Prostate gland (tissue), 2 donors: ENCODE measurements around the gene ATP5F1E. TPM values are rescaled to one million over a fixed set of nuclear protein-coding genes. Genes with fewer than 3 reads are reported as not detected.
"Not testable (repeated sequence)": the region's sequence is repeated elsewhere in the genome, so short reads cannot be mapped to it uniquely, and the experiment has no call there.

ENCODE experiments used
- DNase-seq: peaks from one replicate; pipeline ENCODE4 v3.0.0-alpha.2; 2019; ENCODE audit warnings: low spot score
- H3K27ac ChIP-seq, 2 donors: fragments of 200-600 bp; sonication (generic); 2 replicates each; pipeline ENCODE4 v1.5.1; 2017 to 2019
- H3K27me3 ChIP-seq: fragments of 200-600 bp; sonication (generic); replicated peaks from 2 replicates; pipeline ENCODE4 v1.5.1; 2019; ENCODE audit not compliant: insufficient read depth
- H3K36me3 ChIP-seq, 2 donors: fragments of 200-600 bp; sonication (generic); 1 replicate in 1 of 2; 2 replicates in 1 of 2; pipeline versions ENCODE4 v1.5.1 to v1.8.1; 2017 to 2019
- H3K4me1 ChIP-seq: fragments of 200-600 bp; sonication (generic); replicated peaks from 2 replicates; pipeline ENCODE4 v1.5.1; 2019
- H3K4me3 ChIP-seq, 2 donors: fragments of 200-600 bp; sonication (generic); 2 replicates each; pipeline ENCODE4 v1.5.1; 2017 to 2019
- H3K9me3 ChIP-seq: fragments of 200-600 bp; sonication (generic); 2 replicates; pipeline ENCODE4 v1.5.1; 2017
- POLR2A ChIP-seq: fragments of 450-650 bp; IDR thresholded peaks from one replicate; pipeline ENCODE4 v1.6.1; 2016; ENCODE audit warnings: antibody characterized with exemption, mild to moderate bottlenecking
- POLR2AphosphoS5 ChIP-seq: sonication (generic); formaldehyde crosslinking; IDR thresholded peaks from one replicate; pipeline ENCODE4 v1.6.1; 2017; ENCODE audit warnings: antibody characterized with exemption
- WGBS: methylation state at CpG from one replicate; pipeline ENCODE4 v1.1.5; 2018; 5-methylcytosine and 5-hydroxymethylcytosine counted together
- intact Hi-C: fragments of 100-400 bp; cut with DNase I; formaldehyde crosslinking; loops from one replicate; pipeline ENCODE4 v1.14.2; 2022
- total RNA-seq, 2 donors: library from RNA; depleted of rRNA; stranded (reverse); fragments of >200 nt; gene quantifications; one replicate each; pipeline ENCODE4 v1.1.0, GENCODE V29; 2016
- TF ChIP-seq, protein P1 (sequence below), 4 experiments: fragments of 200-600 bp in 2 of 4; fragments of 450-650 bp in 2 of 4; sonication (generic) in 2 of 4; IDR thresholded peaks; 1 replicate in 3 of 4; 2 replicates in 1 of 4; pipeline ENCODE4 v1.5.1; 2016 to 2019; ENCODE audit warnings: antibody characterized with exemption in 4 of 4, mild to moderate bottlenecking in 2 of 4, moderate library complexity in 2 of 4

Gene ATP5F1E
- total RNA-seq, 2 donors from 2014 or later, result 23.5 to 24.4 TPM

DNA sequence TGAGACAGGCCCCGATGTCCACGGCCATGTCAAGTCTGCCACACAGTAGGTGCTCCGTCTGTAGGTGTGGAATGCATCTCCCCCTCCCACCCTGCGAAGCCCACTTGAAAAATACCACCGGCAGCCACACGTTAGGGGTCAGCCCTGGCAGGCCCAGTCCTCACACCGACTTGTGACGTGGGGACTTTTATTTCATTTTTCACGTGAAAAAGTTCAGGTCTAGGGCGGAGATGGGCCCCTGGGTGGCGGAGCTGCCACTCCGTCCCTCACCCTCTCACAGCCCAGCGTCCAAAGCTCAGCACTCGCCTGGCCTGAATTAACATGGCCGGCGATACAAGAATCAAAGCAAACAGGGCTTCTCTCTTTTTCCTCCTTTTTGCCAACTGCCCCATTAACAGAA lies 16.7 kb downstream of the ATP5F1E start:
- Histone ChIP-seq H3K27ac (no peak overlapping the region), H3K4me3 (no peak overlapping the region), H3K27me3 (no peaks in the 10 kb centered on the region), H3K36me3 (no peaks in the 10 kb centered on the region), H3K9me3 (no peaks in the 10 kb centered on the region), H3K4me1 (no peaks in the 10 kb centered on the region)
- TF ChIP-seq POLR2A (no peak), POLR2AphosphoS5 (no peak)
- TF ChIP-seq, protein P1, sequence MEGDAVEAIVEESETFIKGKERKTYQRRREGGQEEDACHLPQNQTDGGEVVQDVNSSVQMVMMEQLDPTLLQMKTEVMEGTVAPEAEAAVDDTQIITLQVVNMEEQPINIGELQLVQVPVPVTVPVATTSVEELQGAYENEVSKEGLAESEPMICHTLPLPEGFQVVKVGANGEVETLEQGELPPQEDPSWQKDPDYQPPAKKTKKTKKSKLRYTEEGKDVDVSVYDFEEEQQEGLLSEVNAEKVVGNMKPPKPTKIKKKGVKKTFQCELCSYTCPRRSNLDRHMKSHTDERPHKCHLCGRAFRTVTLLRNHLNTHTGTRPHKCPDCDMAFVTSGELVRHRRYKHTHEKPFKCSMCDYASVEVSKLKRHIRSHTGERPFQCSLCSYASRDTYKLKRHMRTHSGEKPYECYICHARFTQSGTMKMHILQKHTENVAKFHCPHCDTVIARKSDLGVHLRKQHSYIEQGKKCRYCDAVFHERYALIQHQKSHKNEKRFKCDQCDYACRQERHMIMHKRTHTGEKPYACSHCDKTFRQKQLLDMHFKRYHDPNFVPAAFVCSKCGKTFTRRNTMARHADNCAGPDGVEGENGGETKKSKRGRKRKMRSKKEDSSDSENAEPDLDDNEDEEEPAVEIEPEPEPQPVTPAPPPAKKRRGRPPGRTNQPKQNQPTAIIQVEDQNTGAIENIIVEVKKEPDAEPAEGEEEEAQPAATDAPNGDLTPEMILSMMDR (IDR thresholded peaks at IDR 0.05), result no peak
- no peak for DNase-seq
- WGBS, result 80% methylated on average over 16 of the region's 16 CpGs
- intact Hi-C loops, result no loop called here

DNA sequence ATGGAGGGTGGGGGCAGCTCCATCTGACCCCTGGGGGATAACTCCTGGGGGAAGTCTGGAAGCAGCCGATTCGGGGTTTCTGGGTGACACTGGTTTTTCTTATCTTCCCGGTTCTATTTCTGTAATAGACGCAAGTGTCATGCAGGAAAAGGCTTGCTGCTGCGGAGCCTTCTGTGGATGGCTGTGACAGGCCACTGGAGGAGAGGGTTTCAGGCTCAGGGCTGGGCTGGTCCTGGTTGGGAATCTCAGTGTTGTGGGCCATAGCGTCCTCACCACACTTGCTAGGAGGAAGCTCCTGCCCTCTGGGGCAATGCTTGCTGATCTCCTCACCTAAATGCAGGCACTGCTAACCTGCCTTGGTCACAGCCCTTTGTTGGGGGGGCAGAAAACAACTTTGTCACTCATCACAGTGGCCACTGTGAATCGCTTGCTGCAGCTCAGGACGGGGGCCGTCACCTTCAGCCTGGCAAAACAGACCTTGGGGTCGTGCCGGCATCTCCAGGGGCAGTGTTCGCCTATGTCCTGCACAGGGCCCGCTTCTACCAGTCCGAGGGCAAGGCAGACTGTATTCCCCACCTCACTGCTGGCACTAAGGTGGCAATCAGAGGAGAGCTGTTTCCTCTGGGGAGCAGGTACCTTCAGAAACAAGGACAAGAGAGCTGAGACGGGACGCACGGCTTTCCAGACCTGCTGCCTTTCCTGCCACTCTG lies 17.3 kb downstream of the ATP5F1E start:
- H3K36me3 ChIP-seq, result no peaks in the 10 kb centered on the region
- 92% methylated on average over 17 of the region's 17 CpGs for WGBS
- no peaks in the 10 kb centered on the region for H3K27me3 ChIP-seq
- DNase-seq, result no peak
- TF ChIP-seq POLR2A, result no peak
- TF ChIP-seq, protein P1 (IDR thresholded peaks at IDR 0.05), result no peak
- TF ChIP-seq POLR2AphosphoS5, result no peak
- H3K4me1 ChIP-seq, result no peaks in the 10 kb centered on the region
- intact Hi-C loops, result no loop called here
- no peaks in the 10 kb centered on the region for H3K9me3 ChIP-seq
- no peak overlapping the region for H3K27ac ChIP-seq
- H3K4me3 ChIP-seq, result no peak overlapping the region

DNA sequence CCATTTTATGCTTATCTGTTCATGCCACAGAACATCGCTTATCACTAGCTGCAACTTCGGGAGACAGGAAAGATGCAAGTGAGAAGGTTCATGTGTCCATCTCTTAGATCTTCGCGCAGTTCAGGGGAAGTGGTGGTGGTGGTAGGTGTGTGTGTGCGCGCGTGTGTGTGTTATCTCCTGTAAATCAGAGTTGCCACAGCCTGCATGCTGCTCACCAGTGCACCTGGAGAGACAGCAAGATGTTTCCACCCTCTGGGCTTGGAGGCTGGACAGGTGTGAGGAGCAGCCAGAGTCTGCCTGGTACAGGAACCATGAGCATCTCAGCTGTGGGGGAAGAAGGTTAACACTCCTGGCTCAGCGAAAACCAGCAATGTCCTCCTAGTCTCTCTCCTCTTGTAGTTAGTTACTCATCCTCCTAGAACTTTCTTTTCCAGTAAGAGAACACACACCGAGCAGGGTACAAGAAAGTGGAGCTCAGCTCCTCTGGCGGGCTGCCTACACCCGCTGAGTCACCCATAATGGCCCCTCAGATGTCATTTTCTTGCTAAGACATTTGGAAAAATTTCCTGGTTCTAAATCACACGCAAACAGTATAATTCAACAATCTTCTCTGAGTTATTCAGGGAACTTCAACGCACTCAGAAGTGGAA lies 18.1 kb downstream of the ATP5F1E start:
- TF ChIP-seq, protein P1 (IDR thresholded peaks at IDR 0.05), result no peak
- no peaks in the 10 kb centered on the region for H3K4me1 ChIP-seq
- intact Hi-C loops, result no loop called here
- WGBS, result 72% methylated on average over 13 of the region's 13 CpGs
- DNase-seq, result no peak
- no peak overlapping the region for H3K4me3 ChIP-seq
- no peaks in the 10 kb centered on the region for H3K27me3 ChIP-seq
- H3K9me3 ChIP-seq, result no peaks in the 10 kb centered on the region
- H3K27ac ChIP-seq, result no peak overlapping the region
- H3K36me3 ChIP-seq, result no peaks in the 10 kb centered on the region

DNA sequence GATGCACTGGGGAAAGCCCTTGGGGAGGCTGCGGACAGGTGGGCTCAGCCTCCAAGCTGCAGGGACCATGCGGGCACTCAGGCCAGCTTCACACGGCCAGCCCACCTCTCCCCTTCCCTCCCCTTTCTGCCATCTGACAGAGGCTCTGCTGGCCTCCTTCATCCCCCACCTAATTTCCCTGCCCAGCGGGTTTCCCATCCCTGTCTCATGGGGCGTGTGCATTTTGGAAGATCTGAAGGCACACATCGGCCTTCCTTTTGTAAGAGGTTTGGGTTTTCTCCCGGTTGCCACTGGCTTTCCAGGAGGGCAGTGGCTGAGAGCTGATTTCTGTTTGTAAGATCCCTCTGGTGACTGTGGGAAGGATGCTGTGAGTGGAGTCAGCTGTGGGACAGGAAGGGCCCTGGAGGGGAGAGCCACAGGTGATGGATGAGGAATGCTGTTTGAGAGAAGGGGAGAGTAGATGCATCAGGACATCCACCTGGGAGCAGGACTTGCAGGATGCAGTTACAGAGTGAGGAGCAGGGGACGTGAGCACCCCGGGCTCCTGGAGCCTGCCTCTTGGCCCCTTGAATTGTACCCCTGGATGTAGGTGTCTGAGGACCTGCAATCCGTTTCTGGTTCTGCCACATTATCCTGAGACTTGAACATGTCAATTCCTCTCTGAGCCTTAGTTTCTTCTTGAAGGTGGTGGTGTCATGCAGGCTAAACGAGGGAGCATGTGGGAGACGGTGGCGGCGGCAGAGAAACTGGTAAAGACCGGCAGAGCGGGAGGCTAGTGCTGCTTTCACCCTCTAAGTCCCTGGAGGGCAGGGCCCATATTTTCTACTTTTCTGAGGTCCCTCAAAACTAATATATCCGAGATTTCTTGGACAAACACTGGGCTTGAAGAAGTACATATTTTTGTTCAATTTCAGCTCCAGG lies 18.8 kb downstream of the ATP5F1E start:
- WGBS, result 83% methylated on average over 17 of the region's 17 CpGs
- H3K4me1 ChIP-seq, result no peaks in the 10 kb centered on the region
- H3K9me3 ChIP-seq, result no peaks in the 10 kb centered on the region
- H3K36me3 ChIP-seq, result no peaks in the 10 kb centered on the region
- H3K27ac ChIP-seq, result no peak overlapping the region
- intact Hi-C loops, result no loop called here
- no peaks in the 10 kb centered on the region for H3K27me3 ChIP-seq
- H3K4me3 ChIP-seq, result no peak overlapping the region
- TF ChIP-seq POLR2A, result no peak
- TF ChIP-seq, protein P1 (IDR thresholded peaks at IDR 0.05), result no peak
- no peak for TF ChIP-seq POLR2AphosphoS5
- DNase-seq, result no peak

DNA sequence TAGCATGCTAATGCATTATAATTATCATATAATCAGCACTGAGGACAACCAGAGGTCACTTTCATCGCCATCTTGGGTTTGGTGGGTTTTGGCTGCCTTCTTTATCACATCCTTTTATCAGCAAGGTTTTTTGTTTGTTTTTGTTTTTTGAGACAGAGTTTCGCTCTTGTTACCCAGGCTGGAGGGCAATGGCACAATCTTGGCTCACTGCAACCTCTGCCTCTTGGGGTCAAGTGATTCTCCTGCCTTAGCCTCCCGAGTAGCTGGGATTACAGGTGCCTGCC lies 20.3 kb downstream of the ATP5F1E start:
- H3K9me3 ChIP-seq, H3K4me1 ChIP-seq, DNase-seq, intact Hi-C loops, H3K27me3 ChIP-seq, H3K4me3 ChIP-seq, H3K36me3 ChIP-seq, H3K27ac ChIP-seq: not testable (repeated sequence)
- WGBS, result 93% methylated on average over 3 of the region's 3 CpGs
